HG03135 (cell line): ENCODE measurements around the gene SOX5.
"Not testable (repeated sequence)": the region's sequence is repeated elsewhere in the genome, so short reads cannot be mapped to it uniquely, and the experiment has no call there.

Source experiments
- ATAC-seq: cut with Tn5 transposase; IDR thresholded peaks from one replicate; pipeline ENCODE4 v1.9.1; 2021; ENCODE audit warnings: mild to moderate bottlenecking, moderate library complexity; ENCODE audit not compliant: unreplicated experiment

The SOX5 gene

GRCh38 chr12:23559268-23559753 is 390.2 kb downstream of the SOX5 start:
- no peak for ATAC-seq

- no peak for ATAC-seq
These were observed 392.8 kb downstream of the SOX5 start for GRCh38 chr12:23556661-23557060.

GRCh38 chr12:23555825-23556207 is 393.7 kb downstream of the SOX5 start:
- no peak for ATAC-seq

DNA sequence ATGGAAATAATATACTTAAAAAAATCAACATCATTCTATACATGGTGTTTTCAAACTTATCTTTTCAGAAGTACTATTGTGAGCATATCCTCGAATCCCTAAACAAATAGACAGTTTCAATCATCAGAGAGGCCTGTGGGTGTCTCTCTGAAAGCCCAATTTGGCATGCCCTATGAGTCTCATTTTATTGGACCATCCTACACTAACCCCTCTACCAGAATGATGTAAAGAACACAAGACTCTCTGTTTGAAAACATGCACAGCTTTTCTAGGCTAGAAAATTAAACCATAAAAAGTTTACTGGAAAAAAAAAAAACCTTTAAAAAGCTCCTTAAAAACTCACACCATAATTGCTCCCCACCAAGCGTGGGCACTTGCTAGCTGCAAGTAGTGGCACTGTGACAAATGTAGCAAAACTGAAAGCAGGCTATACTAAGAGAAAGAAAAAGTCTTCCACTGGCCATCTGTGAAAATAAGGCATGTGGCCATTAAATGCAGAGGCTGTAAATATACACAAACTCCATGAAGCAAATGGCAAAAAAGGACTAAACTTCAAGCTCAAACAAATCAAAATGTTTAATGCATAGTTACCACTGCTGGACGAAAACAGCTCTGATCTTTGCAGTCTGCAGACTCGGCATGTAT is 394.2 kb downstream of the SOX5 start:
- ATAC-seq: no peak

DNA sequence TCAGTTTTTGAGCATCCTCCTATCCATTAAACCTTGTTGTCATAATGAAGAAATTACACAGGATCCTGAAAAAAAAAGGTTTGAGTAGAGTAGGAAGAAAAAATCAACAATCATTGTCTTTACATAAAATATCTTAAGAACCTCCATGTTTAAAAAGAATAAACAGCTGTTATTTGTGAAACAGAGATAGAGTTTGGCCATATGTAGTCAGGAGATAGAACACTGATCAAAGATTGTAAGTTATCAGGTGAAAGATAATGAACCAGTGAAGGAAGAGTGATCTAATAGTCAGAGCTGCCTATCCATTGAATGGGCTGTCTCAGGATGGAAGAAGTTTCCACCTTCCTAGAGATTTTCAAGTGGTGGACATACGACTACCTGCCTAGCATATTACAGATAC is 397.1 kb downstream of the SOX5 start:
- ATAC-seq: no peak

- ATAC-seq: no peak
These were observed 398.7 kb downstream of the SOX5 start for GRCh38 chr12:23550753-23551152.

GRCh38 chr12:23548742-23549141 is 400.7 kb downstream of the SOX5 start:
- ATAC-seq: no peak

GRCh38 chr12:23546756-23547155 is 402.7 kb downstream of the SOX5 start:
- no peak for ATAC-seq

DNA sequence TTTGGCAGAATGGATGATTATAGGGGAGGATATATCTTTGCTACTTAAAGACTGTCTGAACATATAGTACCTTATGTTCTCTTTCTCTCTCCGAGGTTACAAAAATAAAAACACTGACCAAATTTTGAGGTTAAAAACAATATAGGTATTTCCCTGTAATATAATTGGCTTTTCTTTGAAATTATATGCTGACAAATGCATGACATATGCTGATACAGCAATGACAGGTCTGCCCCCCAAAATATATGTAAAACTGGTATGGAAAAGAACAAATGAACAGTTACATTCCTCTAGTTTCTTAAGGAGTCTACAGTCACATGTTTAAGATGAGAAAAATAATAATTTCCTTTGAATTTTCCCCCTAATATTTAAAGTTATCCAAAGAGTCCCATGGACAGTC is 405.7 kb downstream of the SOX5 start:
- ATAC-seq: no peak

DNA sequence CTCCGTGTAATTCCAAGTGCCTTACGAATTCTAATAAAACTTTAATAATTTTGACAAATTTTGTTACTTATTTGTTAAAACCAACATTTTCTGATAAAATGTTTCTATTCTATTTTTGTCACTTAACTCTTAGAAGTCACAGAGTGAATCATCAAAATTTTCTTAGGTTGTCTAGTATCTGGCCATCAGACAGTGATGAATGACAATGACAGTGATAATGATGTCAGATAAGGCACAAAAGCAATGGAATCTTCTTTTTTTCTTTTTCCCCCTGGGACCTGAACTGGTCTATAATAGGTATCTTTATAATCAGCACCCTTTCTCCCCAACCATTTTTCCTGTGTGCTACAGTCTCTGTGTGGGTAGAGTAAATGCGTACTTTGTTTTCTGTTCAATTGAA is 407.3 kb downstream of the SOX5 start:
- ATAC-seq: no peak

GRCh38 chr12:23540572-23540971 is 408.9 kb downstream of the SOX5 start:
- ATAC-seq: no peak

DNA sequence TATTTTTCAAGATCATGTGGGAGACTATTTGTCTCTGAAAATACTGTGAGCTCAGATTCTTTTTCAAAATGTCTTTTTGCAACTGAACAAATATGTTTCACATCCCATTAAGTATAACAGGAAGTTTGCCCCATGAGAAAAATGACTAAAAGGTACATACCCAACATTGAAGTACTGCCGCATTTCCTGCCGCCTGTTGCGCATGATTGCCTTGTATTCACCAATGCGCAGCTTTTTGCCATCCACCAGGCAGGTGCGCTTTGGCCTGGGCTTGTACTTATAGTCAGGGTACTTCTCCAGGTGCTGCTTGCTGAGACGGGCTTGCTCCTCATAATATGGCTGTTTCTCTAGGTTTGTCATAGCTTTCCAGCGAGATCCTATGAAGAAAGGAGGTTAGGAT is 413.2 kb downstream of the SOX5 start:
- ATAC-seq: no peak

- no peak for ATAC-seq
These were observed 414.0 kb downstream of the SOX5 start for GRCh38 chr12:23535441-23535840.

DNA sequence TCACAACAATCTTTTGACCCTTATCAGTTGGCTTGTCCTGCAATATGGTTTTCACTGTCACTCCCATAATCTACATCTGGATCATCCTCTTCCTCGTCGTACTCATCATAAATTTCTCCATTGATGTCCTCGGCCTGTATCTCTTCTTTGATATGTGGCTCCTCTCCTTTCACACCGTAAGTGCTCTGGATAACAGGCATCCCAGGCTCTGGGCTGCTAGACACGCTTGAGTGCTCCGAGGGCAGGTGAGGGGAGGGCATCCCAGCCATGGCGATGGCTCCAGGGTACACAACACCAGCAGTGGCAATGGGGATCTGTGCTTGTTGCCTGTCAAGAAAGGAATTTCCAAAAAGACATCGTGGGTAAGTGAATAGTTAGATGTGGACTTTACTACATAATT is 415.3 kb downstream of the SOX5 start:
- ATAC-seq: no peak

DNA sequence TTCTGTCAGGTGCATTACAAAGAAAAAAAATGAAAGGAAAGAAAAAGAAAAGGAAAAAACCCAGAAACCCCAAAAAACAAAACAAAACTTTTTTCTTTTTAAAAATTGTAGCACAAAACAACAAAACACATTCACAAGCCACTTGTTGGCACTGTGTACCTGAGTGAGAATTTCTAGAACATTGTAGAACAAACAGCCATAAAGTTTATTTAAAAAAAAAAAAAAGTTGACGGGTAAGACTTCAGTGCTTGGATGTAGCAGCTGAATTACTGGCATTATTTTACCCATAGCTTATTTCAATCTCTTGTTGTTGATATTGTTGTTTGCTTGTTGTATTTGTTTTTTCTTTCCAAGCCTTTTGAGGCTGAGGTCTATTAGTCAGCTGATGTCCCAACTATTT is 415.8 kb downstream of the SOX5 start:
- ATAC-seq: no peak

DNA sequence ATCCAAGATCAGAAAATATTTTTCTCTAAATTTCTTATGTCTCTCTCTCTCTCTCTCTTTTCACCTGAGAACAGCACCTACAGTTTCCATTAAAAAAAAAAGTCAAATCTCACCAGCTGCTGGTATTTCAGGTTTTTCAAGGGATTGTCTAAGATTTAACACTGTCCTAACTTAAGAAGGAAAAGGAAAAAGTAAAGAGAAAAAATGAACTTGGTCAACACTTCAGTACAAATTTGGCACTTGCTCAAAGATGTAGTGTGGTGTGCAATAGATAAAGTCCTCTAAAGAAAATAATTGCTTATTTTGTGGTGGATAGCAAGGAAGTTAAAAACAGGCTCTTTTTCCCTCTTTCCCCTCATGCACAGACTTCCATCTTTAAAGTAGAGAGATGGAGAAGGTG is 416.2 kb downstream of the SOX5 start:
- no peak for ATAC-seq

- ATAC-seq: no peak
These were observed 421.2 kb downstream of the SOX5 start for GRCh38 chr12:23528316-23528715.

- no peak for ATAC-seq
These were observed 423.9 kb downstream of the SOX5 start for GRCh38 chr12:23525450-23526072.

DNA sequence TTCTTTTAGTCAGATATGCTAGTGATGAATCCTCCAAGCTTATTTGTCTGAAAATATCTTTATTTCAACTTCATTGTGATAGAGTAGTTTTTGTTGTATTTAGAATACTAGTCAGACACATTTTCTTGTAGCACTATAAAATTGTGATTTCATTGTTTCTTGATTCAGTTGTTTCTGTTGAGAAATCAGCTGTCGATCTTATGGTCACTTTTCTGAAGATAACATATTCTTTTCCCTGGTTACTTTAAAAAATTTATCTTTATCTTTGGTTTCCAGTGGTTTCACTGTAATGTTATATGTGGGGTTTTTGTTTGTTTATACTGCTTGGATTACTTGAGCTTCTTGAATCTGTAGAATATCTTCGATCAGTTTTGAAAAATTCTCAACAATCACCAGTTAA is 426.1 kb downstream of the SOX5 start:
- ATAC-seq: no peak

DNA sequence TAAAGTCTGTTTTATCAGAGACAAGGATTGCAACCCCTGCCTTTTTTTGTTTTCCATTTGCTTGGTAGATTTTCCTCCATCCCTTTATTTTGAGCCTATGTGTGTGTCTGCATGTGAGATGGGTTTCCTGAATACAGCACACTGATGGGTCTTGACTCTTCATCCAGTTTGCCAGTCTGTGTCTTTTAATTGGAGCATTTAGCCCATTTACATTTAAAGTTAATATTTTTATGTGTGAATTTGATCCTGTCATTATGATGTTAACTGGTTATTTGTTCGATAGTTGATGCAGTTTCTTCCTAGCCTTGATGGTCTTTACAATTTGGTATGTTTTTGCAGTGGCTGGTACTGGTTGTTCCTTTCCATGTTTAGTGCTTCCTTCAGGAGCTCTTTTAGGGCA is 430.0 kb downstream of the SOX5 start:
- not testable (repeated sequence) for ATAC-seq

GRCh38 chr12:23515785-23516184 is 433.7 kb downstream of the SOX5 start:
- ATAC-seq: not testable (repeated sequence)

GRCh38 chr12:23510484-23510883 is 439.0 kb downstream of the SOX5 start:
- ATAC-seq: no peak

GRCh38 chr12:23509832-23510231 is 439.6 kb downstream of the SOX5 start:
- not testable (repeated sequence) for ATAC-seq
